Esophagus muscularis mucosa (tissue), 3 donors: ENCODE results near the gene TOM1L2.
A peak's percentile ranks its signal among the peaks of the same experiment; 100 is the strongest.

Experiments used
- POLR2A ChIP-seq: fragments of 450-650 bp; IDR thresholded peaks from one replicate; pipeline ENCODE4 v1.6.1; 2017; ENCODE audit warnings: antibody characterized with exemption, moderate library complexity, mild to moderate bottlenecking, low read depth
- POLR2AphosphoS5 ChIP-seq, 2 donors: sonication (generic); formaldehyde crosslinking; IDR thresholded peaks; one replicate each; pipeline ENCODE4 v1.6.1; 2017; ENCODE audit warnings: antibody characterized with exemption in 2 of 2
- TF ChIP-seq, protein P1 (sequence below), 3 experiments: fragments of 200-600 bp in 2 of 3; fragments of 450-650 bp in 1 of 3; sonication (generic) in 2 of 3; IDR thresholded peaks; one replicate each; pipeline ENCODE4 v1.5.1; 2017 to 2019; ENCODE audit warnings: antibody characterized with exemption in 3 of 3, mild to moderate bottlenecking in 2 of 3, moderate library complexity in 1 of 3

DNA sequence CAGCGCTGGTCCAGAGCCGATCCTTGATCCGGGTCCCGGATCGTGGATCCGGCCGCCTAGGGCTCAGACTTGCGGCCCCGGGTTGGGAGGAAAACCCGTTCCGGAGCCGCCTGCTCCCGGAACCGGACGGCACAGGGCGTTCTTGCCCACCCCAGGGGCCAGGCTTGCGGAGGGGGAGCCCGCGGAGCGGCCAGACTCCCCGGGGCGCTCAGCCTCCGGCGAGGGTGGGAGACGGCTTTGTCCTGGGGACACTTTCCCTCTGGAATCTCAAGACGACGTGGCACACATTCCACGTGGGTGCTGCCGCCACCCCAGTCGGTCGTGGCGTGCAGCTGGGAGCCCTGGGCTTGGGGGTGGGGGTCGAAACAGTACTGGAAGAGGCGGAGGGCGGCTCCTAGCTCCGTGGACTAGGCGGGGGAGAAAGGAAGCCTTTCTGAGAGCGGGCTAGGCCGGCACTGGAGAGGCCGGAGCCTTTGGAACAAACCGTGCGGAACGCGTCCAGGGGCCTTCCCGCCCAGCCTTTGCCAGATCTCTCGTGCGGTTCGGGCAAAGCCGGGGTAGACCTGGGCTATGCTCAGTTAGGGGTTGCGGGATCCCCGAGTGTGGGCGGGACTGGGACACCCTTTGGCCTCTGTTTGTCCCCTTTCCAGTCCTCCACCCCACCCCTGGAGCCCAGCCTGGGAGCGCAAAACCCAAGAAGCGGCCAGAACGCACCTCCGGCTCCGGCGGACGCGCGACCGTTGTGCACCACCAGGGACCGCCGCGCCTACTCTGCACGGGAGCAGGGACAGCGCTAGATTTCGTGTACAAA lies 161.9 kb downstream of the TOM1L2 start:
- TF ChIP-seq, protein P1, sequence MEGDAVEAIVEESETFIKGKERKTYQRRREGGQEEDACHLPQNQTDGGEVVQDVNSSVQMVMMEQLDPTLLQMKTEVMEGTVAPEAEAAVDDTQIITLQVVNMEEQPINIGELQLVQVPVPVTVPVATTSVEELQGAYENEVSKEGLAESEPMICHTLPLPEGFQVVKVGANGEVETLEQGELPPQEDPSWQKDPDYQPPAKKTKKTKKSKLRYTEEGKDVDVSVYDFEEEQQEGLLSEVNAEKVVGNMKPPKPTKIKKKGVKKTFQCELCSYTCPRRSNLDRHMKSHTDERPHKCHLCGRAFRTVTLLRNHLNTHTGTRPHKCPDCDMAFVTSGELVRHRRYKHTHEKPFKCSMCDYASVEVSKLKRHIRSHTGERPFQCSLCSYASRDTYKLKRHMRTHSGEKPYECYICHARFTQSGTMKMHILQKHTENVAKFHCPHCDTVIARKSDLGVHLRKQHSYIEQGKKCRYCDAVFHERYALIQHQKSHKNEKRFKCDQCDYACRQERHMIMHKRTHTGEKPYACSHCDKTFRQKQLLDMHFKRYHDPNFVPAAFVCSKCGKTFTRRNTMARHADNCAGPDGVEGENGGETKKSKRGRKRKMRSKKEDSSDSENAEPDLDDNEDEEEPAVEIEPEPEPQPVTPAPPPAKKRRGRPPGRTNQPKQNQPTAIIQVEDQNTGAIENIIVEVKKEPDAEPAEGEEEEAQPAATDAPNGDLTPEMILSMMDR (IDR thresholded peaks at IDR 0.05), result no peak
- TF ChIP-seq POLR2A (no peak), POLR2AphosphoS5 (IDR thresholded peaks at IDR 0.05) (peak; percentile 4 to 39)
